Stimulated activated naive CD8-positive, alpha-beta T cell treated with anti-CD3 and anti-CD28 coated beads, Interleukin-15, Interleukin-2, amounts not matched to agents 100 ng/mL and 50 ng/mL, for 24 hours (primary cell): Measurements from ENCODE around the gene DKK3.

Experiments used
- H3K27ac Mint-ChIP-seq: one replicate; pipeline ENCODE4 v1.8.0; 2021; ENCODE audit warnings: mild to moderate bottlenecking, mixed read lengths
- H3K27me3 Mint-ChIP-seq: one replicate; pipeline ENCODE4 v1.8.0; 2021; ENCODE audit warnings: mixed read lengths
- H3K36me3 Mint-ChIP-seq: one replicate; pipeline ENCODE4 v1.8.0; 2021; ENCODE audit warnings: low read depth, mixed read lengths
- H3K4me1 Mint-ChIP-seq: one replicate; pipeline ENCODE4 v1.8.0; 2021; ENCODE audit warnings: low read depth, mixed read lengths
- H3K4me3 Mint-ChIP-seq: one replicate; pipeline ENCODE4 v1.8.0; 2021; ENCODE audit warnings: mild to moderate bottlenecking, mixed read lengths
- H3K9me3 Mint-ChIP-seq: one replicate; pipeline ENCODE4 v1.8.0; 2021; ENCODE audit warnings: mixed read lengths

Gene DKK3

GRCh38 chr11:11998091-11998781 is 10.2 kb downstream of the DKK3 start:
- no peaks in the 10 kb centered on the region for H3K9me3 Mint-ChIP-seq
- H3K4me1 Mint-ChIP-seq, result peaks cover 12% of the 10 kb centered on the region
- peaks cover 20% of the 10 kb centered on the region for H3K27me3 Mint-ChIP-seq
- no peak overlapping the region for H3K27ac Mint-ChIP-seq
- no peaks in the 10 kb centered on the region for H3K36me3 Mint-ChIP-seq
- peak overlapping the region; percentile 42 for H3K4me3 Mint-ChIP-seq

- peaks cover 12% of the 10 kb centered on the region for H3K4me1 Mint-ChIP-seq
- H3K27me3 Mint-ChIP-seq, result peaks cover 10% of the 10 kb centered on the region
- H3K9me3 Mint-ChIP-seq, result no peaks in the 10 kb centered on the region
- no peak overlapping the region for H3K4me3 Mint-ChIP-seq
- no peaks in the 10 kb centered on the region for H3K36me3 Mint-ChIP-seq
- no peak overlapping the region for H3K27ac Mint-ChIP-seq
These were observed 11.4 kb downstream of the DKK3 start for GRCh38 chr11:11997049-11997322.

- Mint-ChIP-seq H3K9me3 (no peaks in the 10 kb centered on the region), H3K4me1 (peaks cover 12% of the 10 kb centered on the region), H3K36me3 (no peaks in the 10 kb centered on the region), H3K27ac (no peak overlapping the region), H3K4me3 (no peak overlapping the region), H3K27me3 (peaks cover 8% of the 10 kb centered on the region)
These were observed 11.9 kb downstream of the DKK3 start for GRCh38 chr11:11996321-11997048.

GRCh38 chr11:11995601-11996000 is 12.8 kb downstream of the DKK3 start:
- H3K4me1 Mint-ChIP-seq, result peaks cover 12% of the 10 kb centered on the region
- no peaks in the 10 kb centered on the region for H3K36me3 Mint-ChIP-seq
- no peak overlapping the region for H3K4me3 Mint-ChIP-seq
- no peak overlapping the region for H3K27ac Mint-ChIP-seq
- peaks cover 6% of the 10 kb centered on the region for H3K27me3 Mint-ChIP-seq
- H3K9me3 Mint-ChIP-seq, result no peaks in the 10 kb centered on the region

GRCh38 chr11:11993839-11994238 is 14.6 kb downstream of the DKK3 start:
- peaks cover 9% of the 10 kb centered on the region for H3K4me1 Mint-ChIP-seq
- H3K4me3 Mint-ChIP-seq, result no peak overlapping the region
- H3K27ac Mint-ChIP-seq, result no peak overlapping the region
- no peaks in the 10 kb centered on the region for H3K9me3 Mint-ChIP-seq
- H3K36me3 Mint-ChIP-seq, result no peaks in the 10 kb centered on the region
- H3K27me3 Mint-ChIP-seq, result peaks cover 6% of the 10 kb centered on the region

GRCh38 chr11:11992257-11993212 is 15.9 kb downstream of the DKK3 start:
- Mint-ChIP-seq H3K27ac (no peak overlapping the region), H3K36me3 (no peaks in the 10 kb centered on the region), H3K9me3 (no peaks in the 10 kb centered on the region), H3K4me3 (no peak overlapping the region), H3K27me3 (peaks cover 6% of the 10 kb centered on the region), H3K4me1 (peaks cover 1% of the 10 kb centered on the region)

- no peaks in the 10 kb centered on the region for H3K9me3 Mint-ChIP-seq
- no peak overlapping the region for H3K4me3 Mint-ChIP-seq
- H3K27me3 Mint-ChIP-seq, result no peaks in the 10 kb centered on the region
- peaks cover 4% of the 10 kb centered on the region for H3K4me1 Mint-ChIP-seq
- H3K36me3 Mint-ChIP-seq, result no peaks in the 10 kb centered on the region
- H3K27ac Mint-ChIP-seq, result no peak overlapping the region
These were observed 18.4 kb downstream of the DKK3 start for GRCh38 chr11:11989774-11990744.

- no peak overlapping the region for H3K4me3 Mint-ChIP-seq
- H3K9me3 Mint-ChIP-seq, result no peaks in the 10 kb centered on the region
- H3K27ac Mint-ChIP-seq, result no peak overlapping the region
- H3K4me1 Mint-ChIP-seq, result peaks cover 4% of the 10 kb centered on the region
- H3K36me3 Mint-ChIP-seq, result no peaks in the 10 kb centered on the region
- no peaks in the 10 kb centered on the region for H3K27me3 Mint-ChIP-seq
These were observed 19.7 kb downstream of the DKK3 start for GRCh38 chr11:11988681-11989261.

GRCh38 chr11:11988099-11988651 is 20.3 kb downstream of the DKK3 start:
- Mint-ChIP-seq H3K36me3 (no peaks in the 10 kb centered on the region), H3K4me3 (no peak overlapping the region), H3K27me3 (no peaks in the 10 kb centered on the region), H3K27ac (no peak overlapping the region), H3K4me1 (peaks cover 4% of the 10 kb centered on the region), H3K9me3 (no peaks in the 10 kb centered on the region)

- Mint-ChIP-seq H3K4me3 (no peak overlapping the region), H3K27me3 (no peaks in the 10 kb centered on the region), H3K9me3 (no peaks in the 10 kb centered on the region), H3K27ac (no peak overlapping the region), H3K4me1 (peaks cover 4% of the 10 kb centered on the region), H3K36me3 (no peaks in the 10 kb centered on the region)
These were observed 20.9 kb downstream of the DKK3 start for GRCh38 chr11:11987503-11988022.

GRCh38 chr11:11985954-11986949 is 22.2 kb downstream of the DKK3 start:
- Mint-ChIP-seq H3K4me1 (peaks cover 4% of the 10 kb centered on the region), H3K27ac (no peak overlapping the region), H3K27me3 (no peaks in the 10 kb centered on the region), H3K4me3 (no peak overlapping the region), H3K9me3 (no peaks in the 10 kb centered on the region), H3K36me3 (no peaks in the 10 kb centered on the region)

- Mint-ChIP-seq H3K27ac (no peak overlapping the region), H3K9me3 (no peaks in the 10 kb centered on the region), H3K4me3 (no peak overlapping the region), H3K36me3 (no peaks in the 10 kb centered on the region), H3K4me1 (peaks cover 4% of the 10 kb centered on the region), H3K27me3 (no peaks in the 10 kb centered on the region)
These were observed 23.3 kb downstream of the DKK3 start for GRCh38 chr11:11985016-11985715.
